ENCODE data around the gene ANXA11.

GRCh38 chr10:80165173-80165572 is 40.2 kb downstream of the ANXA11 start:
- TF ChIP-seq EP300 (IDR thresholded peaks at IDR 0.05) (no peak), CTCF (IDR thresholded peaks at IDR 0.05) (no peak), RCOR1 (IDR thresholded peaks at IDR 0.05; ENCODE audit: low read depth, low read length) (no peak)

Data from A549 (cell line).